Measurements from ENCODE around the gene PYHIN1.
A peak's percentile ranks its signal among the peaks of the same experiment; 100 is the strongest.
"Not testable (repeated sequence)": the region's sequence is repeated elsewhere in the genome, so short reads cannot be mapped to it uniquely, and the experiment has no call there.

PYHIN1 gene

DNA sequence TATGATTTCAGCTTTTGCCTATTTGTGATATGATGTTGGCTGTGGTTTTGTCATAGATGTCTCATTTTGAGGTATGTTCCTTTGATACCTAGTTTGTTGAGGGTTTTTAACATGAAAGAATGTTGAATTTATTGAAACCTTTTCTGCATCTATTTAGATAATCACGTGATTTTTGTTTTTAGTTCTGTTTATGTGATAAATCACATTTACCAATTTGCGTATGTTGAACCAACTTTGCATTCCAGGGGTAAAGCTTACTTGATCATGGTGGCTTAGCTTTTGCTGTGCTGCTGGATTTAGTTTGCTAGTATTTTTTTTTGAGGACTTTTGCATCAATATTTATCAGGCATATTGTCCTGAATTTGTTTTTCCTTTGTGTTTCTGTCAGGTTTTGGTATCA is 51.9 kb downstream of the PYHIN1 start:
- no peak for DNase-seq

DNA sequence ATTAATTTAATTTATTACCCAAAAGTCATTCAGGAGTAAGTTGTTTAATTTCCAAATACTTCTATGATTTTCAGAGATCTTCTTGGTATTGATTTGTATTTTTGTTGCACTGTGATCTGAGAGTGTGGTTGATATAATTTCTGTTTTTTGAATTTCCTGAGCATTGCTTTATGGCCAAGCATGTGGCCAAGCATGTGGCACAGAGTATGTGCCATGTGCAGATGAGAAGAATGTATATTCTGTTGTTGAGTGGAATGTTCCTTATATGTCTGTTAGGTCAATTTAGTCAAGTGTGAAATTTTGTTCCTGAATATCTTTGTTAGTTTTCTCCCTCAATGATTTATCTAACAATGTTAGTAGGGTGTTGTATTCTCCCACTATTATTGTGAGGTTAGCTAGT is 53.0 kb downstream of the PYHIN1 start:
- no peak for DNase-seq

DNA sequence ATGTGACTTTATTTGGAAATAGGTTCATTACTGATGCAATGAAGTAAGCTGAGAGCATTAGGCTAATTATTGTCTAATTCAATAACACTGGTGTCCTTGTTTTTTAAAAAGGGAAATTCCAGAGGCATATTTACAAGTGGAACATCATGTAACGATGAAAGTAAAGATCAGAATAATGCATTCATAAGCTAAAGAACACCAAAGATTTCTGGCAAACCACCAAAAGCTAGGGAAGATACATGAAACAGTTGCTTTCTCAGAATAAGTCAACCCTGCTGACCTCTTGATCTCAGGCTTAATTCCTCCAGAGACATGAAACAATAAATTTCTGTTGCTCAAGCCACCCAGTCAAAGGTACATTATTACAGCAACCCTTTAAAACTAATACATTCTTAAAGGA is 58.1 kb downstream of the PYHIN1 start:
- no peak for DNase-seq

DNA sequence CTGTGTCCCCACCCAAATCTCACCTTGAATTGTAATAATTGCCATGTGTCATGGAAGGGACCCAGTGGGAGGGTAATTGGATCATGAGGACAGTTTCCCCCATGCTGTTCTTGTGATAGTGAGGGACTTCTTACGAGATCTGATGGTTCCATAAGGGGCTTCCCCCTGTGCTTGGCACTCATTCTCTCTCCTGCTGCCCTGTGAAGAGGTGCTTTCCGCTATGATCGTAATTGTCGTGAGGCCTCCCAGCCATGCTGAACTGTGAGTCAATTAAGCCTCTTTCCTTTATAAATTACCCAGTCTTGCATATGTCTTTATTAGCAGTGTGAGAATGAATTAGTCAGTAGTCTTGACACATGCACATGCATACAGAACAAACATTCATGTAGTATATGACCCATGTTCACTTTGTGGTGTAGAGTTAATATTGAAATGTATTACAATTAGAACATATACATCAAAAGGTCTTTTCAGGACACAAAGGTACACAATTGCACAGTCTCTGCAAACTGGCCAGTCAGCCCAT is 61.5 kb downstream of the PYHIN1 start:
- DNase-seq, result no peak

GRCh38 chr1:158996998-158997397 is 65.6 kb downstream of the PYHIN1 start:
- no peak for DNase-seq

DNA sequence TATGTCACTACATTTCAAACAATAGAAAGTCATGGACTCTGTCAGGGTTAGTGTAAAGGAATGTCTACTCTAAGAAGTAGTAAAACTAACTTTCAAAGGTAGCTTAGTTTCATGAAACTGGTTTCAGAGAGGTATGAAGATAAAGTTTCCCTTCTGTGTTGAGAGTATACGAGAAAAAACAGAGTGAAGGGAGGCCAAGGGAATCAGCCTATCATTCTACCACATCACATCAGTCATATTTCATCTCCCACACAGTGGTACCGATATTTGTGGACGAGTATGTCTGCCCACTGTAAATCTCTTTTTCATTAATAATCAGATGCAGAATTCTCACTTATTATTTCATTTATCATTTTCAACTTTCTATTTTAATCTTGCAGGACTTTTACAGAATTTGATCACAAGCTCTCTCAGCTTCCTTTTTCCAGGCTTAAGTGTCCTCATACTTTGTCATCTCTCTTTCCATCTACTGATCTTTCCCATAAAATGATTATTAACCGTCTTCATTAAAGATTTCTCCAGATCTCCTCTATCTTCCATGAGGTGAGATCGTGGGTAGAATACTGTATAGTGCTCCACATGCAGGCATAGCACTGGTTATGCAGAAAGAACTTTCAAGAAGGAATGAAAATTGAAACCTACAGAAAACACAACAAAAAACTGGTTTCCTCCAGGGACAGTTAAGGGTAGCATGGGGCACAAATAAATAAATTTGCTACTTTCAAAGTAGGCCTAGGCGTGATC is 66.9 kb downstream of the PYHIN1 start:
- no peak for DNase-seq

DNA sequence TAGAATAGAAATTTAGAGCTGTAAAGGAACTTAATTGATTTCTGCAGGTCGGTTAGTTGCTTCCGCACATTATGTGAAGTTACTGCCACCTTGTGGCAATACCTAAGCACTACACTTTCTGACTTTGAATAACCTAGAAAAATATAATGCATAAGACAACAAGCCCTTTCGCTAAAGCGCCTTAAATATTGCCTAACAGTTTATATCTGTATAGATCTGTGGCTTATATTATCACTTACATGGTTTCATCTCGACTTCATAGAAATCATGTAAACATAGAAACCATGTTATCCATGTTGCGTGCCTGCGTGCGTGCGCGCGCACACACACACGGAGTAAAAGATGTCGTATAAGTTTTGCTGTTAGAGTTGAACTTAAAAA is 67.4 kb downstream of the PYHIN1 start:
- peak; percentile 63 for DNase-seq

DNA sequence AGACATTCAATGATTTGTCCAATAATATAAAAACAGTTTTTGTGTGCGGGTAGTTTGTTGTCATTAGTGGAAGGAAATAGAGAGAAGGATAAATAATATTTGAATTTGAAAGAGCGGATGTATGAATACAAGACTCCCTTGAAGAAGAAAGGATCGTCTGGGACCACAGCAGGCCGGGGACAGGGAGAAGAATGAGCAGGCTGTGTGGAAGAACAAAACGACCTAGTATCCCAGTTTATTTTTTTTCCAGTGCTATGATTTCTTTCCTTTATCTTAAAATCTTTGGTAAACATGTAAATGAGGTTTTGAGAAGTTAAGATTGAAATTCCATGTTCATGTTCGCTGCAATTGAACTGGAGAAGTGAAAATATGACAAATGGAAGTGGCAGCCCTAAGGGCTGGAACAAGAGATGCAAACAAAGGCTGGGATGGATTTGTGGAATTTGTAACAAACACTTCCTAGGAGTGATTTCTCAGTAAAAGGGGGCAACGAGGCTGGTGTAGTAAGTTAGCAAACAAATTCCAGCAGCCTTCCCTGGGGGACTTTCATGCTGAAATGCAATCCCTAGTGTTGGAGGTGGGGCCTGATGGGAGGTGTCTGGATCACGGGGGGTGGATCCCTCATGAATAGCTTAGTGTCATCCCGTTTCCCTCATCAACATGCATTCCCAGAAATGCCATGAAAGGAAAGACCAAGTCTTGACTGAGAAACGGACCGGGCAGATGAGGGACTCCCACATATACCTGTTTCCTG is 68.1 kb downstream of the PYHIN1 start:
- DNase-seq, result peak; percentile 99

DNA sequence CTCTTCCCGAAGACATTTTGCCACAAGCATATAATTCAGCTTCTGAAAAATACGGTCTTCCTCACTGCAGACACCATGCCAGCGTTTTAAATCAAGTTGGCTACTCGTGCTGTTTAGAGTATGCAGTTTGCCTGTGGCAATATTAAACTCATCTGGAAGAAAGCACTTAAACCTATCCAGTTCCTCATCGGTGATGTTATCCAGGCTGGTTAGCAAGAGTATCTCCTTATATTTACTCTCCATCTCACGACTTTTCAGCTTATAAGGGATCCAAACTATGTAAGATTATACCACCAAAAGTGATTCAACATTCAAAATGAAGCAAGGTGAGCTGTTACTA is 68.7 kb downstream of the PYHIN1 start:
- DNase-seq, result no peak

- peak; percentile 96 for DNase-seq
Observed at GRCh38 chr1:159000625-159001024, 69.3 kb downstream of the PYHIN1 start.

DNA sequence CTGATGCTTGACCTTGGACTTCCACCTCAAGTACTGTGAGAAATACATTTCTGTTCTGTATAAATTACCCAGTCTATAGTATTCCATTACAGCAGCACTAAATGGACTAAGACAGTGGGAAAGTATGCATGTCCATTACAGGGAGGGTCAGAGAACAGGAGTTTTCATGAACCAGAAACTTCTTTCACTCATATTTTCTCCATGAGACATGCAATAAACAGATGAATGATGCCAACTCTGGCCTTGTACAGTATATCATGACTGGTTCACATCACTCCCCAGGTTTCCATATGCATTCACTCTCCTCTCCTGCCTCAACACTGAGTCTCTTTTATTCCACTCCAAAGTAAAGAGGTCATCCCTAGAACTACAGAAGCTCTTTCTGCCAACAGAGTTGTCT is 73.8 kb downstream of the PYHIN1 start:
- peak; percentile 42 for DNase-seq

- peak; percentile 26 for DNase-seq
Observed at GRCh38 chr1:159005676-159006075, 74.3 kb downstream of the PYHIN1 start.

GRCh38 chr1:159006210-159006807 is 75.0 kb downstream of the PYHIN1 start:
- not testable (repeated sequence) for DNase-seq

DNA sequence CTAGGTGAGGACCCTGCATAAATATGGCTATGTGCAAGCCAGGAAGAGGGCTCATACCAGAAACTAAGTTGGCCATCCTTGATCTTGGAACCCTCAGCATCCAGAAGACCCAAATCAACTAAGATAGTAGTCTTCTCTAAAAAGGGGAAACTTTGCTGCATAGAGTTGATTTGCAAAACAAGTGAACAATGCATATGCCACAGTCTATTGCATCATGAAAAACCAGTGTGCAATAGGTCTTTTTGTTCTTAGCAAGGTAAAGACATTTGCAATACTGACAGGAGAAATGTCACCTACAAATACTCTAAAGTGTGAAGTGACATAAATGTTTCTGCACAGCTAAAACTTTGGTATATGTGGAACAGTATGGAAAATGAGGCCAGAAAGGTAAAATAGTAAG is 76.4 kb downstream of the PYHIN1 start:
- DNase-seq, result no peak

DNA sequence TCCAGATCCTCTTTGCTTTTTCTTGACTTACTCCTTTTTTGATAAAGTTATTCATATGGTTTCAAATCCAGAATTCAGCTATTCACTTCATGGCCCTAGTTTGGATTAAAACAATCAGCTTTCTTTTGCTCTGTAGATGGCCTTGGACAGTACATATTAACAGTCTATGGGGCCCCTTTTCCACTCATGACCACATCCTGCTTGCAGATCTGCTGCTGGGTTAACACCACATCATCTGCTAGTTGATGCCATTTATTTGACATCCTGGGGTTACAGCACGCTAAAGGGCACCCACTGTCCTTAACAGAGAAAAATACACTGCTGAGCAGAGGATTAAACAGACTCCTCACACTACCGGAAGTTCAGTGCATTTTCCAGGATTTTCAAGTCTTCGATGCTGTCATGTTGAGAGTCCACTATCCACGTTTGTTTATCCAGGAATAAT is 77.4 kb downstream of the PYHIN1 start:
- DNase-seq, result peak; percentile 38

DNA sequence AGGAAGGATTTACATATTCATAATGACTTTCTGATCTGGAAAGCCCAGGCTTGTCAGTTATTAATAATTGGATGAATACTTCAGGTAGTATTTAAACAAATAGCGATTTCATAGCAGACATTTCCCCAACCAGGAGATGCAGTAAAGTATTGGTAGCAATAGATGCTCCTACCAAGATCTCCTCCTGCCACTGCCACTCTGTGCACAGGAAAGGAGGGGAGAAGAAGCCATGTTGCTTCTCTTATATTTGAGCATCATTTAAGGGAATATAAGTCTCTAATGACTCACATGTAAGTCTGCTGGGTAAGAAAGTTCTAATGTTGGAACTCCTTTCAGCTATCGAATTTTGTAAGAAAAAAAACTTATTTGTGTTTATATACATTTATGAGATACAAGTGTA is 77.9 kb downstream of the PYHIN1 start:
- DNase-seq, result no peak

DNA sequence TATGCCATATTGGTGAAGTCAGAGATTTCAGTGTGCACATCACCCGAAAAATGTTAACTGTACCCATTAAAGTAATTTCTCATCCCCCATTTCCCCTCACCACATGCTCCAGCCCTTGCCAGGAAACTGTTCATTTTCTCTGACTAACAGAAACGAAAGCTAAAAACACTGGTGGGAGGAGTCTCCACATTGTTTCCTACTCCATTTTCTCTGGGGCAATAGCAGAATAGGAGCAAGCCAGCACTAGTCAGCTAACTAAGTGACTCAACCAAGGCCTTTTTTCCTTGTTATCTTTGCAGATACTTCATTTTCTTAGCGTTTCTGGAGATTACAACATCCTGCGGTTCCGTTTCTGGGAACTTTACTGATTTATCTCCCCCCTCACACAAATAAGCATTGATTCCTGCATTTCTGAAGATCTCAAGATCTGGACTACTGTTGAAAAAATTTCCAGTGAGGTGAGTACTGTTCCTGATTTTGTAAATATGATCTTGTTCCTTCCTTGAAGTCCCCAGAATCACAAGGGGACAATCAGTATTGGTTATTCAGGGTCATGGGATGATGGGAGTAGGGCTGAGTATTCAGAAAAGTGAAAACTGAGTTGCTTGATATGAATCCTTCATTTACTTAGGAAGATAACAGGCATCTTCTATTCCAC is 78.5 kb downstream of the PYHIN1 start, which contains the start of gene IFI16:
TSS of gene IFI16 (plus strand) at position 204 of the 658 bp plus-strand sequence. CDS start 4,774 bp downstream, outside the sequence.
- DNase-seq, result peak; percentile 98

DNA sequence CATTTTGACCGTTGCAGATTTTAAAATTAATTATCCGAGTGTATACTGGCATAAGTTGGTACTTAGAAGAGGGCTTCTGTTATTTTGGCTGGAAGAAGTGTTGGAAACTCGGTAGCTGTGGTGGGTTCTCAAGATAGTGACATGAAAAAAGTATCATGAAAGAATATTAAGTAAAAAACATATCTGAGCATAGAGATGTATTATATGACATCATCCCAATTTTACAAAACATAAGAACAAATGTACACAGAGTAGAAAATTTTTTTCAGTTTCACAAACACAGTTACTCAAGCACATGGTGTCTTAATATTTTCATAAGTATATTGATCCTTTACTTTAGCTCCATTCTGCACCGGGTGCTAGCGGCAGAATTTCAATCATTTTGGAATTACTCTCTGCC is 79.0 kb downstream of the PYHIN1 start:
- DNase-seq, result no peak

- DNase-seq, result not testable (repeated sequence)
Observed at GRCh38 chr1:159011001-159011400, 79.6 kb downstream of the PYHIN1 start.

- no peak for DNase-seq
Observed at GRCh38 chr1:159011751-159012150, 80.4 kb downstream of the PYHIN1 start.

DNA sequence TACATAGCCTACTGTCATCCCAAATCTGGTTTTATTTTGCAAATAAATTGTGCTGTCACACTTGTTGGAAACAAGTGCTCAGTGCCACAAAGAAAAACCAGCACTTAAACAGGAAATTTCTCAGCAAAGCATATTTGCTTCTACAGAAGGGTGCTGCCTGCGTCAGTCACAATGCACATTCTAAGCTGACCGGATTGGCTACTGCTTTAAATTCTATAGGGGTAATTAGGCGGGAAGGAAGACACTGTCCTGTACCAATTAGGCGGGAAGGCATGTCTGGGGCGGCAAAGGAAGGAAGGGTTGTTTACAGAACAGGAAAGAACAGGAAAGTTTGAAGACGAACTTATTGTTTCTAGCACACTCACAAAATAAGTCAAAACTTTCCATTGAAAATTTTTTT is 81.1 kb downstream of the PYHIN1 start:
- DNase-seq, result peak; percentile 52

GRCh38 chr1:159014003-159014571 is 82.7 kb downstream of the PYHIN1 start:
- DNase-seq, result no peak

GRCh38 chr1:159014851-159015250 is 83.5 kb downstream of the PYHIN1 start:
- DNase-seq, result no peak

All from fibroblast of skin of right biceps (primary cell).